RKO (cell line): Measurements from ENCODE around the gene PRMT1.

Experiments
- DNase-seq: peaks from one replicate; pipeline ENCODE4 v3.0.0-alpha.2; 2016; ENCODE audit warnings: low spot score

PRMT1 gene

DNA sequence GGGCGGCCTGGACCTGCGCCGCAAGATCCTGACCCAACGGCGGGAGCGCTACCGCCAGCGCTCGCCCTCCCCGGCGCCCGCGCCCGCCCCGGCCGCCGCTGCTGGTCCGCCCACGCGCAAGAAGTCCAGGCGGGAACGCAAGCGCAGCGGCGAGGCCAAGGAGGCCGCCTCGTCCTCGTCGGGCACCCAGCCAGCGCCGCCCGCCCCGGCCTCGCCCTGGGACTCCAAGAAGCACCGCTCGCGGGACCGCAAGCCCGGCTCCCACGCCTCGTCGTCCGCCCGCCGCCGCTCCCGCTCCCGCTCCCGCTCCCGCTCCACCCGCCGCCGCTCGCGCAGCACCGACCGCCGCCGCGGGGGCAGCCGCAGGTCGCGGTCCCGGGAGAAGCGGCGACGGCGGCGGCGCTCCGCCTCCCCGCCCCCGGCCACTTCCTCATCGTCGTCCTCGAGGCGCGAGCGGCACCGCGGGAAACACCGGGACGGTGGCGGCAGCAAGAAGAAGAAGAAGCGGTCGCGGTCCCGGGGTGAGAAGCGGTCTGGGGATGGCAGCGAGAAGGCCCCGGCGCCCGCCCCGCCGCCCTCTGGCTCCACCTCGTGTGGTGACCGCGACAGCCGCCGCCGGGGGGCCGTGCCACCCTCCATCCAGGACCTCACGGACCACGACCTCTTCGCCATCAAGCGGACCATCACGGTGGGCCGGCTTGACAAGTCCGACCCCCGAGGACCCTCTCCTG lies 25.1 kb upstream of the PRMT1 start:
- DNase-seq: no peak

DNA sequence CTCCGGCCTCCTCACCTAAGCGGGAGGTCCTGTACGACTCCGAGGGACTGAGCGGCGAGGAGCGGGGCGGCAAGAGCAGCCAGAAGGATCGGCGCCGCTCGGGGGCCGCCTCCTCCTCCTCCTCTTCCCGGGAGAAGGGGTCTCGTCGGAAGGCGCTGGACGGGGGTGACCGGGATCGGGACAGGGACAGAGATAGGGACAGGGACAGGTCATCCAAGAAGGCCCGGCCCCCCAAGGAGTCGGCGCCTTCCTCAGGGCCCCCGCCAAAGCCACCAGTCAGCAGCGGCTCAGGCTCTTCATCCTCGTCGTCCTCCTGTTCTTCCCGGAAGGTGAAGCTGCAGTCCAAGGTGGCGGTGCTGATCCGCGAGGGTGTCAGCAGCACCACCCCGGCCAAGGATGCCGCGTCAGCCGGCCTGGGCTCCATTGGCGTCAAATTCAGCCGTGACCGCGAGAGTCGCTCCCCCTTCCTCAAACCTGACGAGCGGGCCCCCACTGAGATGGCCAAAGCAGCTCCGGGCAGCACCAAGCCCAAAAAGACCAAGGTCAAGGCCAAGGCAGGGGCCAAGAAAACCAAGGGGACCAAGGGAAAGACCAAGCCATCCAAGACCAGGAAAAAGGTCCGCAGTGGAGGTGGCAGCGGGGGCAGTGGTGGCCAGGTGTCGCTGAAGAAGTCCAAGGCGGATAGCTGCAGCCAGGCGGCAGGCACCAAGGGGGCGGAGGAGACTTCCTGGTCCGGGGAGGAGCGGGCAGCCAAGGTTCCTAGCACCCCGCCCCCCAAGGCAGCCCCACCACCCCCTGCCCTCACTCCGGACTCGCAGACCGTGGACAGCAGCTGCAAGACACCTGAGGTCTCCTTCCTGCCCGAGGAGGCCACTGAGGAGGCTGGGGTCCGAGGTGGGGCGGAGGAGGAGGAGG lies 24.3 kb upstream of the PRMT1 start:
- DNase-seq: no peak

GRCh38 chr19:49653466-49653806 lies 23.6 kb upstream of the PRMT1 start:
- DNase-seq: no peak

DNA sequence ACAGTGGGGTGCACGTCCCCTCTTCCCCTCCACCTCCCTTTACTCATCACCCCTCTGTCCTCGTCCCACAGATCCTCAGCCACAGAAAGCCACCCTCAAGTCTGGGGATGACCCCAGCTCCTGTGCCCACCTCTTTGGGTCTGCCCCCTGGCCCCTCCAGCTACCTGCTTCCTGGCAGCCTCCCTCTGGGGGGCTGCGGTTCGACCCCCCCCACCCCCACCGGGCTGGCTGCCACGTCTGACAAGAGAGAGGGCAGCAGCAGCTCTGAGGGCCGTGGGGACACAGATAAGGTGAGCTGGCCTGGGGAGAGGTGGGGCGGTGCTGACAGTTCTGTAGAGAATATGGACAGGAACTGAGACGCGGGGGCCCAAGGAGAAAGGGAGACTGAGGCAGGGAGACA lies 22.5 kb upstream of the PRMT1 start:
- DNase-seq: no peak

- DNase-seq: no peak
Measured at GRCh38 chr19:49655570-49656455, 21.3 kb upstream of the PRMT1 start.

DNA sequence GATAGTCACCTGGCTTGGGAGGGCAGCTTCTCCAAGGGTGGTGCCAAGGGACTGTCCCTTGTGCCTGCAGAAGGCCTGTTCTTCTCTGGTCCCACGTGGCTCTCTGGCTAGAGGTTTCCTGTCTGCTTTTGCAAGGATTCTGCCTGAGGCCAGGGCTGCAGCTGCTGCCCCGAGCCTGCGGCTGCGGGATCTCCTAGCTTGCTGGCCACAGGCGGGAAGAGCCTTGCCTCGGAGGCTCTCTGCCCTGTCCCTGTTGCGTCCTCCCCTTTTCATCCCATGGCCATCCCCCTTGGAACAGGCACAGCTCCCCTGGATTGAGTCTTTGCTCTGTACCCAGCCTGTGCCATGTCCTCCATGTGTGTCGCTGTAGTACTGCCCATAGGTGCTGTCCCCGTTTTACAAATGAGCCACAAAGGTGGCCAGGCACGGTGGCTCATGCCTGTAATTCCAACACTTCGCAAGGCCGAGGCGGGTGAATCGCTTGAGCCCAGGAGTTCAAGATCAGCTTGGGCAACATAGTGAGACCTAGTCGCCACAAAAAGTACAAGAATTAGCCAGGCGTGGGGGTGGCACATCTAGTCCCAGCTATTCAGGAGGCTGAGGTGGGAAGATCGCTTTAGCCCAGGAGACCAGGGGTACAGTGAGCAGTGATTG lies 20.5 kb upstream of the PRMT1 start:
- DNase-seq: no peak

DNA sequence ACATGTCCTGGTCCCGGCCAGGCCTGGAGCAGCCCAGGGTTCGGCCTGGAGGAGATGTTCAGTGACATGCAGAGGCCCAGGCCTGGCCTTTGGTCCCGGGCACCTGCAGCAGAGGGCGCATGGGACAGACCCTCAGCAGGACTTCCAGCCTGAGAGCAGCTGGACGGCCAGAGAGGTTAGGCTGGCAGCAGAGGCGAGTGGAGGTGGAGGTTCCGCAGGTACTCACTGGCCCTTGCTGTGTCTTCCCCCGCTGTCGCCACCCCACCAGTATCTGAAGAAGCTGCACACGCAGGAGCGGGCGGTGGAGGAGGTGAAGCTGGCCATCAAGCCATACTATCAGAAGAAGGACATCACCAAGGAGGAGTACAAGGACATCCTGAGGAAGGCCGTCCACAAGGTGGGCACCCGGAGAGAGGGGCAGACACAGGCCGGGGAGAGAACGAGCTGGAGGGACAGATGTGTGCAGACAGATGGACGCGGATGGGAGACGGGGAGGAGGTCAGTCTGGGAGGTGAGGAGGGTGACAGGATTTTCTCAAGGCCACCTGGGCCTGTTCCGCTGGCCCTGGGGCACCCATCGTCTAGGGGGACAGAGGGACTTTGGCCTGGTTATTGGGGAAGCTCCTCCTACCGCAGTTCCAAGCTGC lies 19.5 kb upstream of the PRMT1 start:
- no peak for DNase-seq

DNA sequence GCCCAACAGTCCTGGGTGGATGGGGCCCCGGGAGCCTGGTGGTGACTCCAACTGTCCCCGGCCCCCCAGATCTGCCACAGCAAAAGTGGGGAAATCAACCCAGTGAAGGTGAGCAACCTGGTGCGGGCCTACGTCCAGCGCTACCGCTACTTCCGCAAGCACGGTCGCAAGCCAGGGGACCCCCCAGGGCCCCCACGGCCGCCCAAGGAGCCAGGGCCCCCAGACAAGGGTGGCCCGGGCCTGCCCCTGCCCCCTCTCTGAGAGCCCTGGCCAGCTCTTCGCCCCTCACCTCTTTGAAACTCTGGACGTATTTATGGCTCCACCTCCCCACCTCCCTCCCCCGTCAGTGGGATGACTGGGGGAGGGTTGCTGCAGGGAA lies 18.9 kb upstream of the PRMT1 start:
- no peak for DNase-seq

- DNase-seq: no peak
Measured at GRCh38 chr19:49658566-49659442, 18.3 kb upstream of the PRMT1 start.

DNA sequence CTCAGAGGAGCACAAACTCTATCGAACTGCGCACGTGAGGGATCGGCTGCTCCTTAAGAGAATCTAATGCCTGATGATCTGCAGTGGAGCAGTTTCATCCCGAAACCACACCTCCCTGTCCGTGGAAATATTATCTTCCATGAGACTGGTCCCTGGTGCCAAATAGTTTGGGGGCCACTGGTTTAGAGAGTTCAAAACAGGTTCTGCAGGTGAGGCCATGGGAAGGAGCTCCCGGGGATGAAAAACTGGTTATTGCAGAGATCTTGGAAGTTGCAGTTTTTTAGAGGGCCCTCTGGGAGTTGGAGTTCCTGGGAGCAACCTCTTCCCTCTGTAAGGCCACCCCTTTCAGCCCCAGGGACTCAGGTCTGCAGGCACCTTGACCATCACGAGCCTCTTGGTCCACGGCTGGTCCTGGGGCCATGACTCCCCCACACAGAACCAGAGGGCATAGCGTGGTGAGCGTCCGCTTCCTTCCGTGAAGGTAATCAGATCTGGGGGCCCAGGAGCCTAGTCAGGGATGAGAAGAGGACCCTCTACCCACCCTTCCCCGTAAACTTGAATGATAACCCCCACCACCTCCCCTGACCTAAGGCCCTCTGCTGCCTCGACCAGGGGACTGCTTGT lies 16.6 kb upstream of the PRMT1 start:
- no peak for DNase-seq

GRCh38 chr19:49662011-49662410 lies 15.1 kb upstream of the PRMT1 start:
- DNase-seq: no peak

DNA sequence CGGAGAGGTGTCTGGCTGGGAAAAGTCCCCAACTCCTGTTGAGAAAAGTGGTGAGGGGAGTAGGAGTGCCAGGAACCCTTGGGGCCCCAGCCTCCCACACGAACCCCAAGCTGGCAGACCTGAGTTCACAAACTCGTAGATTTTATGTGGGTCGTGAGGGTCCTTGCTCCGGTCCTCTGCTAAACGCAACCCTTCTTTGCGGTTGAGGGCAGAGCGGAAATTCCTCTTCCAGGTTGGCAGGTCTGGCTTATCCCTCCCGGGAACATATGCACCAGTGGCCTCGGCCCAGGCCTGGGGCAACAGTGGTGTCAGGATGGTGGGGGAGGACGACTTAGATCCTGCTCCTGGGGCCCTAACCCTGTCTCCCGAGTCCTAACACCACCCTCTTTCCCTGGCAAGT lies 13.8 kb upstream of the PRMT1 start:
- DNase-seq: no peak

DNA sequence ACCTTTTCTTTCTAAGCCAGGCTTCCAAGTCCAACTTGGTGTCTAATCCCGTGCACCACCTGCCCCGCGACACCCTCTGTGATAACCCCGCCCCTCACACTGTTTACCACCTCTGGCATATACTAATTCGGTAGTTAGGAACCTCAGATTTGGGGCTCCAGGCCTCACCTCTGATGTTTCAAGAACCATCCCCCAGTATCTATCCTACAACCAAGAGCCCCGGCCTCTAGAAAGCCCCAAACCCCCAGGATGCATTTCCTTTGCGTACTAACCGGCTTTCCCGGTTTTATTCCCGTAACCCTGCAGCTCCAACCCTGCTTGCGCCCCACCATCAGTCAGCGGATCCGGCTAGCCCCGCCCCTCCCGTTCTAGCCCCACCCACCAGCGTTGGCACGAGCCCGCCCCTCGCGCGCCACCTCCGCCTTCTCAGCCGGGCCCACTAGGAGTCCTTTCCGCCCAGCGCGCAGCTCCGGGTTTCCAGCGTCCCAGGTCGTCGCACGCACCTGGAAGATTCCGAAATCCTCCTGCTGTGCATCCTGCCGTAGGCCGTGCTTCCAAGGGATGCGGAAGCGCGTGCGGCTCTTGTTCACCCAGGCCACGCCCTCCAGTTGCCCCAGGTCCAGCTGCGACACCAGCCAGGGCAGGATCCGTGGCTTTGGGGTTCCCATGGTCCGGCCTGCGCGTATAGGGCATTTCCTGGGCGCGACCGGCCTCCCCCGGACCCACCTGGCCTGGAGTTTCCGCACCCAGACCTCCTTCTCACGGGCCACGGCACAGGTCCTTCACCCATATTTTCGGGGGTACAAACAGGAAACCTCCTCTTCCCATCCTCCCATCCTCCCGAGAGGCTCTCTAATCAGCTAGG lies 12.7 kb upstream of the PRMT1 start:
- peak; percentile 85 for DNase-seq

- no peak for DNase-seq
Measured at GRCh38 chr19:49665036-49665350, 12.1 kb upstream of the PRMT1 start.

GRCh38 chr19:49665351-49666119 lies 11.5 kb upstream of the PRMT1 start, which contains the start of the genes BCL2L12 and IRF3:
BCL2L12 (plus strand) TSS chr19:49665933; CDS start chr19:49666693, 760 bp downstream.
IRF3 (minus strand) TSS chr19:49665857; CDS start chr19:49664838, 1,019 bp downstream.
- peak; percentile 97 for DNase-seq

GRCh38 chr19:49666120-49666444 lies 11.0 kb upstream of the PRMT1 start:
- DNase-seq: no peak

GRCh38 chr19:49667473-49667872 lies 9.6 kb upstream of the PRMT1 start:
- peak; percentile 82 for DNase-seq

DNA sequence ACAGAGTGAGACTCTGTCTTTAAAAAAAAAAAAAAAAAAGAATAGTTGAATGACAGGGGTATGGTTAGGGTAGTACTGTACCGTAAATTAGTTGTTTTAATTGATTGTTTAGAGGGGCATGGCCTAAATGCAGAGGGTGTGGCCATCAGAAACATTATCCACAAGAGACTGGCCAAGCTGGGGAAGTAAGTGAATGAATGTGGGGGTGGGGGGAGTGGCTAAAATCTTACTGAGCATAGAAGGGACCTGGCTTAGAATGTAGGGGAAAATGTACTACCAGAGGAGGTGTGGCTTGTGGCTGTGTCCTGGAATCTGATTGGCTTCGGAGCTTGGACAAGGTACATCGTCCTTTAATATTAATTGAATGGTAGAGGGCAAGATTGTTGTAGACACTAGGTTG lies 7.6 kb upstream of the PRMT1 start:
- peak; percentile 37 for DNase-seq
